GM12872 (cell line): ENCODE measurements around the gene FBXO24.

Experiments
- CTCF ChIP-seq: IDR thresholded peaks from 3 replicates; pipeline ENCODE4 v1.5.1; 2011; ENCODE audit warnings: low read depth, mild to moderate bottlenecking, low read length, moderate library complexity; ENCODE audit not compliant: insufficient read depth

FBXO24 gene

GRCh38 chr7:100586266-100587025 is at the start of gene FBXO24:
TSS of gene FBXO24 (plus strand) at chr7:100586328. CDS start at chr7:100586626, 298 bp downstream.
- no peak for TF ChIP-seq CTCF

GRCh38 chr7:100538348-100538653 is 47.8 kb upstream of the FBXO24 start:
- no peak for TF ChIP-seq CTCF

GRCh38 chr7:100538654-100539435 is 47.3 kb upstream of the FBXO24 start, which contains the start of gene AGFG2:
TSS of gene AGFG2 (plus strand) at chr7:100539203. CDS start at chr7:100539347, 144 bp downstream.
- TF ChIP-seq CTCF = no peak

- TF ChIP-seq CTCF = no peak
Observed at GRCh38 chr7:100539436-100540006, 46.6 kb upstream of the FBXO24 start.

GRCh38 chr7:100540073-100540723 is 45.9 kb upstream of the FBXO24 start:
- no peak for TF ChIP-seq CTCF

- TF ChIP-seq CTCF = no peak
Observed at GRCh38 chr7:100543586-100543985, 42.5 kb upstream of the FBXO24 start.

GRCh38 chr7:100544386-100544785 is 41.7 kb upstream of the FBXO24 start:
- TF ChIP-seq CTCF = no peak
